Nephron progenitor cell (in vitro differentiated cells): ENCODE measurements around the gene ZER1.
A peak's percentile ranks its signal among the peaks of the same experiment; 100 is the strongest.

Source experiments
- DNase-seq: peaks from one replicate; pipeline ENCODE4 v3.0.0; 2021
- H3K27ac Mint-ChIP-seq: 2 replicates; pipeline ENCODE4 v1.8.0; 2021; ENCODE audit warnings: mild to moderate bottlenecking, moderate library complexity, mixed read lengths
- H3K27me3 Mint-ChIP-seq: 2 replicates; pipeline ENCODE4 v1.8.0; 2021; ENCODE audit warnings: mild to moderate bottlenecking, low read depth, mixed read lengths; ENCODE audit not compliant: poor library complexity
- H3K36me3 Mint-ChIP-seq: 2 replicates; pipeline ENCODE4 v1.8.0; 2021; ENCODE audit warnings: low read depth, mixed read lengths
- H3K4me1 Mint-ChIP-seq: 2 replicates; pipeline ENCODE4 v1.8.0; 2021; ENCODE audit warnings: mixed read lengths
- H3K4me3 Mint-ChIP-seq: 2 replicates; pipeline ENCODE4 v1.8.0; 2021; ENCODE audit warnings: mild to moderate bottlenecking, moderate library complexity, mixed read lengths
- H3K9me3 Mint-ChIP-seq: 2 replicates; pipeline ENCODE4 v1.8.0; 2021; ENCODE audit warnings: mild to moderate bottlenecking, moderate library complexity, mixed read lengths
- TF ChIP-seq, protein P1 (sequence below): fragments of 200-600 bp; sonication (generic); IDR thresholded peaks from 2 replicates; pipeline ENCODE4 v1.5.0; 2021; ENCODE audit warnings: antibody characterized with exemption

ZER1 gene

DNA sequence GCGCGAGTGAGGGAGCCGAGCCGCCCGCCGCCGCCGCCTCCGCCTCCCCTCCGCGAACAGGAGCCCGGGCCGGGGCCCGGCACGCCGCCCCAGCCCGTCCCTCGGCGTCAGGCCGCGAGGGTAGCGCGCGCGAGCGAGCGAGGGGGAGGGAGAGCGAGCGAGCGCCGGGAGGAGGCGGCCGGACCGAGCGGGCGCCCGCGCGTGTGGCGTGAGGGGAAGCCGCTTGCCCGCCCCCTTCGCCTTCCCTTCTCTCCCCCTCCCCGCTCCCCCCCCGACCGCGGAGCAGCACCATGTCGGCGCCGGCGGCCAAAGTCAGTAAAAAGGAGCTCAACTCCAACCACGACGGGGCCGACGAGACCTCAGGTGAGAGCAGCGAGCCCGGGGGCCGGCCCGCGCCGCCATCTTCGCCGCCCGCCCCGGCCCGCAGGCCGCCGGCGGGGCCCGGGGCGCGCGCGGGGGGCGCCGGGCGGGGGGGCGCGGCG is 82.4 kb downstream of the ZER1 start:
- TF ChIP-seq, protein P1, sequence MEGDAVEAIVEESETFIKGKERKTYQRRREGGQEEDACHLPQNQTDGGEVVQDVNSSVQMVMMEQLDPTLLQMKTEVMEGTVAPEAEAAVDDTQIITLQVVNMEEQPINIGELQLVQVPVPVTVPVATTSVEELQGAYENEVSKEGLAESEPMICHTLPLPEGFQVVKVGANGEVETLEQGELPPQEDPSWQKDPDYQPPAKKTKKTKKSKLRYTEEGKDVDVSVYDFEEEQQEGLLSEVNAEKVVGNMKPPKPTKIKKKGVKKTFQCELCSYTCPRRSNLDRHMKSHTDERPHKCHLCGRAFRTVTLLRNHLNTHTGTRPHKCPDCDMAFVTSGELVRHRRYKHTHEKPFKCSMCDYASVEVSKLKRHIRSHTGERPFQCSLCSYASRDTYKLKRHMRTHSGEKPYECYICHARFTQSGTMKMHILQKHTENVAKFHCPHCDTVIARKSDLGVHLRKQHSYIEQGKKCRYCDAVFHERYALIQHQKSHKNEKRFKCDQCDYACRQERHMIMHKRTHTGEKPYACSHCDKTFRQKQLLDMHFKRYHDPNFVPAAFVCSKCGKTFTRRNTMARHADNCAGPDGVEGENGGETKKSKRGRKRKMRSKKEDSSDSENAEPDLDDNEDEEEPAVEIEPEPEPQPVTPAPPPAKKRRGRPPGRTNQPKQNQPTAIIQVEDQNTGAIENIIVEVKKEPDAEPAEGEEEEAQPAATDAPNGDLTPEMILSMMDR: no peak
- no peak overlapping the region for H3K27ac Mint-ChIP-seq
- DNase-seq: no peak
- peaks cover 53% of the 10 kb centered on the region for H3K4me1 Mint-ChIP-seq
- peak overlapping the region; percentile 71 for H3K4me3 Mint-ChIP-seq
- peaks cover 26% of the 10 kb centered on the region for H3K36me3 Mint-ChIP-seq
- H3K9me3 Mint-ChIP-seq: no peaks in the 10 kb centered on the region
- H3K27me3 Mint-ChIP-seq: no peaks in the 10 kb centered on the region

DNA sequence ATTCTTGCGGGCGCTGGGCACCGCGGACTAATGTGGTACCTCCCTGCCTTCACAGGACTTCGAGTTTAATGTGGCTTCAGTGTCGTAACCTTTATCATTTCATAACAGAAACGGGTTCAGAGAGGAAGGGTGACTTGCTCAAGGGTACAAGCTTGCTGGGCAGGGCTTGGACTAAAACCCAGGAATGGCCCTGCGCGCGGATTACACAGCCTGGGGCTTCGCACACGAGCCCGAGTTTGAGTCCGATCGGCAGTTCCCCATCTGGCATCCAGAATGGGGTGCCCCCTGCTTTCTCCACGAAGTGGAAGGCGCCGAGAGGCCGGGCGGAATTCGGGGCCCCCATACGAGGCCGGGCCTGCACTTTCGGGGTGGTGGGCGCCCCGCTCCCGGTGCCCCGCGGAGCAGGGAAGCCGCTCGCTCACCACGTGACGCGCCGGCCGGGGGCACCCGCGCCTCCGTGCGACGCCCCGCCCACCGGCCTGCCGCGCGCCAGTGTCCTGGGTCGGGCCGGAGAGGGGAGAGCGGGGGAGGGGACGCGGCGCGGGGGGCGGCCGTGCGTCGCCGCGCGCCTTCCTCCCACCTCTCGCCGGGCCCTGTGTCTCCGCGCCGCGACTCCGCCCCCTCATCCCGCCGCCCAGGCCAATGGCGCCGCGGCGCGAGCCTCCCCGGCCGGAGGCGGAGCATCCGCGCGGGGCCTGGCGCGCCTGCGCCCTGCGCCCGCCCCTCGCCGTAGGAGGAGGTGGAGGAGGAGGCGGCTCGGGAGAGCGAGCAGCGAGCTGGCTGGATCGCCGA is 83.0 kb downstream of the ZER1 start, which contains the start of gene SET:
Gene SET, plus strand, starts transcription at position 722 of the 792 bp plus-strand sequence. CDS start 361 bp downstream, outside the sequence.
- DNase-seq: peak; percentile 97
- H3K9me3 Mint-ChIP-seq: no peaks in the 10 kb centered on the region
- peak within 1 kb of the TSS; percentile 87 for H3K27ac Mint-ChIP-seq
- H3K4me3 Mint-ChIP-seq: peak within 1 kb of the TSS; percentile 82
- TF ChIP-seq, protein P1: no peak
- H3K36me3 Mint-ChIP-seq: peaks cover 22% of the 10 kb centered on the region
- peaks cover 60% of the 10 kb centered on the region for H3K4me1 Mint-ChIP-seq
- no peaks in the 10 kb centered on the region for H3K27me3 Mint-ChIP-seq

DNA sequence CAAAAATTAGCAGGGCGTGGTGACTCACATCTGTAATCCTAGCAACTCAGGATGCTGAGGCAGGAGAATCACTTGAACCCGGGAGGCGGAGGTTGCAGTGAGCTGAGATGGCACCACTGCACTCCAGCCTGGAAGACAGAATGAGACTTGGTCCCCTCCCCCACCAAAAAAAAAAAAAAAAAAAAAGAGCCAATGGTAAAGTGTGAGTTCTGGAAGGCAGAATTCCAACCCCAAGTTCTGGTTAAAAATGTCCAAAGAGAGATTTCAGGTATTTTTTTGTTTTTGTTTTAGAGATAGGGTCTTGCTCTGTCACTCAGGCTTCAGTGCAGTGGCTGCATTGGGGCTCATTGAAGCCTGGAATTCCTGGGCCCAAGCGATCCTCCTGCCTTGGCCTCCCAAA is 84.3 kb downstream of the ZER1 start:
- Mint-ChIP-seq H3K9me3 (peaks cover 6% of the 10 kb centered on the region), H3K4me3 (peak overlapping the region; percentile 15), H3K27ac (no peak overlapping the region), H3K36me3 (peaks cover 13% of the 10 kb centered on the region), H3K4me1 (peaks cover 66% of the 10 kb centered on the region), H3K27me3 (no peaks in the 10 kb centered on the region)
- TF ChIP-seq, protein P1: no peak
- DNase-seq: no peak

DNA sequence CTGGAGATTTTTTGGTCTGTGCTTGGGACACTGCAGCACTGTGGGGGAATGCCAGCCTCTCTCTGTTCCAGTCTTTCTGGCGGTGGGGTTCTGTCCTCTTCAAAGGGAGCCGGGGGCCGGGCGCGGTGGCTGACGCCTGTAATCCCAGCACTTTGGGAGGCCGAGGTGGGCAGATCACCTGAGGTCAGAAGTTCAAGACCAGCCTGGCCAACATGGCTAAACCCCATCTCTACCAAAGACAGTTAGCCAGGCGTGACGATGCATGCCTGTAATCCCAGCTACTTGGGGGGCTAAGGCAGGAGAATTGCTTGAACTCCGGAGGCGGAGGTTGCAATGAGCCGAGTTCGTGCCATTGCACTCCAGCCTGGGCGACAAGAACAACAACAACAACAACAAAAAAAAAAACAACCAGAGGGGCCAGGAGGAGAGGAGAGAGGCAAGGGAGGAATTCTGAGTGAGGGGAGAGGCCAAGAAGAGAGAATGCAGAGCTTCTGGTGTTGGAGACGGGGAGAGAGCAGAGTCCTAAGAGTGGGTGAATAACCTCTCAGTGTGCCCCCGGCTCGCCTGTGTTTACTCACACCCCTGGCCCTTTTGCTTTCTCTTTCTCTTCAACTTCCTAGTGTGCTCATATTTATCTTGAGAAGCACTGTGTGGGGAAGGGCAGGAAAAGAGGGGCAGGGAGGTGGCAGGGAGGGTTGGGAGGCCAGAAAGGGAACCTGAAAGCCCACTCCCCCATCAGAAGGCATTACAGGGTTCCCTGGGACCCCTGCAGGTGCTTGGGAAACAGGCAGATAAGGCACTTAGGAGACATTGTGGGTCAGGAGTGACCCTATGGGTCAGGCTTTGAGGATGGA is 85.9 kb downstream of the ZER1 start:
- TF ChIP-seq, protein P1: no peak
- Mint-ChIP-seq H3K9me3 (peaks cover 6% of the 10 kb centered on the region), H3K27me3 (no peaks in the 10 kb centered on the region), H3K36me3 (peaks cover 5% of the 10 kb centered on the region), H3K27ac (peak overlapping the region; percentile 93), H3K4me3 (peak overlapping the region; percentile 95), H3K4me1 (peaks cover 52% of the 10 kb centered on the region)
- DNase-seq: no peak

DNA sequence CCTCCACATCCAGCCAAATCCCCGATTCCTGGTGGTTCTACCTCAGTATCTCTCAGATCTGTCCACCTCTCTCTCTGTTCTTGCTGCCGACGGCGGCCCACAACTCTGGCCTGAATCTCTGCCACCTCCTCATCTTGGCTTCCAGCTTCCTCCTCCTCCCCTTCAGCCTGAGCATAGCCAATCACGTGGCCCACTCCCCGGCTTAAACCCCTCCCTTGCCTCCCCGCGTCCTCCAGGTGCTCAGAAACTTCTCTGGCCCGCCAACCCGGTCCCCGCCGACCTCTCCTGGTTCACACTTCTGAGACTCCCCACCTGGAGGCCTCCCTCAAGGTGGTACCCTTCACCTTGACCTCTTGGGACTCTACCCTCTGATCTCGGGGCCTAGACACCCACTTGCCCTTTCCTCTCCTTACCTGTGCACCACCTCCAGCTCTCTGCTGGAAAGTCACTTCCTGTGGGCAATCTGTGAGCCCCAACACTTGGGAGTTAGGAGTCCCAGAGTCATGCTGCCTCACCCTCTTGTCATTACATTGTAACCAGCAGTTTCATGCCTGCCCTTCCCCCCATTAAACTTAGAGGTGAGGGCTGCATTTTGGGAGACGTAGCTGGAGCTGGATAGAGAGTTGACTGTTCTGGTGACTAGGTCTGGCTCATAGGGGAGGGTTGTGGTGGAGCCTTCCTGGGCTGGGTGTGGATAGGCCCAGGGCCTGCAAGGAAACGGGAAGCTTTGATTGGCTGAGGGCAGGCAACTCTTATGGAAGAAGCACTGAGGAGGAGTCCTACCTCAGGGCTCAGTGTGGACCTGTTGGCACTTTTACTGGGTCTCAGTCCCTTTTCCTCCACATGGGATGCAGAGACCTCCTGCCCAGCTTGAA is 87.2 kb downstream of the ZER1 start:
- peak overlapping the region; percentile 95 for H3K4me3 Mint-ChIP-seq
- DNase-seq: peak; percentile 64
- peaks cover 6% of the 10 kb centered on the region for H3K9me3 Mint-ChIP-seq
- H3K27me3 Mint-ChIP-seq: no peaks in the 10 kb centered on the region
- H3K4me1 Mint-ChIP-seq: peaks cover 52% of the 10 kb centered on the region
- TF ChIP-seq, protein P1: no peak
- peak overlapping the region; percentile 94 for H3K27ac Mint-ChIP-seq
- H3K36me3 Mint-ChIP-seq: peaks cover 5% of the 10 kb centered on the region
